Ishikawa (cell line): ENCODE measurements around the gene EXT2.

Source experiments
- CEBPB ChIP-seq: IDR thresholded peaks from 2 replicates; pipeline ENCODE4 v1.6.1; 2012
- CREB1 ChIP-seq: IDR thresholded peaks from 2 replicates; pipeline ENCODE4 v1.6.1; 2012; ENCODE audit warnings: low read depth
- EGR1 ChIP-seq: IDR thresholded peaks from 2 replicates; pipeline ENCODE4 v1.6.1; 2012
- EP300 ChIP-seq: IDR thresholded peaks from 2 replicates; pipeline ENCODE4 v1.6.1; 2012; ENCODE audit warnings: borderline replicate concordance
- FOXM1 ChIP-seq: IDR thresholded peaks from 2 replicates; pipeline ENCODE4 v1.6.1; 2012; ENCODE audit warnings: low read depth, borderline replicate concordance
- NFIC ChIP-seq: IDR thresholded peaks from 2 replicates; pipeline ENCODE4 v1.6.1; 2012
- RAD21 ChIP-seq: IDR thresholded peaks from 2 replicates; pipeline ENCODE4 v1.6.1; 2012; ENCODE audit warnings: low read depth
- TAF1 ChIP-seq: IDR thresholded peaks from 2 replicates; pipeline ENCODE4 v1.6.1; 2012; ENCODE audit warnings: low read depth, mild to moderate bottlenecking
- TCF12 ChIP-seq: IDR thresholded peaks from 2 replicates; pipeline ENCODE4 v1.6.1; 2012; ENCODE audit warnings: low read depth
- TEAD4 ChIP-seq: IDR thresholded peaks from 2 replicates; pipeline ENCODE4 v1.6.1; 2012
- USF1 ChIP-seq: IDR thresholded peaks from 2 replicates; pipeline ENCODE4 v1.6.1; 2012
- YY1 ChIP-seq: IDR thresholded peaks from 2 replicates; pipeline ENCODE4 v1.6.1; 2012; ENCODE audit warnings: low read depth
- ZBTB7A ChIP-seq: IDR thresholded peaks from 2 replicates; pipeline ENCODE4 v1.6.1; 2012; ENCODE audit warnings: low read depth
- TF ChIP-seq, protein P1 (sequence below): IDR thresholded peaks from 2 replicates; pipeline ENCODE4 v1.6.1; 2012; ENCODE audit warnings: low read depth, mild to moderate bottlenecking
- TF ChIP-seq, protein P2 (sequence below): IDR thresholded peaks from 2 replicates; pipeline ENCODE4 v1.6.1; 2012

The EXT2 gene

GRCh38 chr11:44108260-44108659 is 12.8 kb downstream of the EXT2 start:
- TF ChIP-seq EGR1 (no peak), CEBPB (no peak), TCF12 (no peak), ZBTB7A (no peak), TEAD4 (no peak), CREB1 (no peak), USF1 (no peak), EP300 (no peak), RAD21 (no peak), NFIC (no peak), TAF1 (no peak), YY1 (no peak), FOXM1 (no peak)
- TF ChIP-seq, protein P1, sequence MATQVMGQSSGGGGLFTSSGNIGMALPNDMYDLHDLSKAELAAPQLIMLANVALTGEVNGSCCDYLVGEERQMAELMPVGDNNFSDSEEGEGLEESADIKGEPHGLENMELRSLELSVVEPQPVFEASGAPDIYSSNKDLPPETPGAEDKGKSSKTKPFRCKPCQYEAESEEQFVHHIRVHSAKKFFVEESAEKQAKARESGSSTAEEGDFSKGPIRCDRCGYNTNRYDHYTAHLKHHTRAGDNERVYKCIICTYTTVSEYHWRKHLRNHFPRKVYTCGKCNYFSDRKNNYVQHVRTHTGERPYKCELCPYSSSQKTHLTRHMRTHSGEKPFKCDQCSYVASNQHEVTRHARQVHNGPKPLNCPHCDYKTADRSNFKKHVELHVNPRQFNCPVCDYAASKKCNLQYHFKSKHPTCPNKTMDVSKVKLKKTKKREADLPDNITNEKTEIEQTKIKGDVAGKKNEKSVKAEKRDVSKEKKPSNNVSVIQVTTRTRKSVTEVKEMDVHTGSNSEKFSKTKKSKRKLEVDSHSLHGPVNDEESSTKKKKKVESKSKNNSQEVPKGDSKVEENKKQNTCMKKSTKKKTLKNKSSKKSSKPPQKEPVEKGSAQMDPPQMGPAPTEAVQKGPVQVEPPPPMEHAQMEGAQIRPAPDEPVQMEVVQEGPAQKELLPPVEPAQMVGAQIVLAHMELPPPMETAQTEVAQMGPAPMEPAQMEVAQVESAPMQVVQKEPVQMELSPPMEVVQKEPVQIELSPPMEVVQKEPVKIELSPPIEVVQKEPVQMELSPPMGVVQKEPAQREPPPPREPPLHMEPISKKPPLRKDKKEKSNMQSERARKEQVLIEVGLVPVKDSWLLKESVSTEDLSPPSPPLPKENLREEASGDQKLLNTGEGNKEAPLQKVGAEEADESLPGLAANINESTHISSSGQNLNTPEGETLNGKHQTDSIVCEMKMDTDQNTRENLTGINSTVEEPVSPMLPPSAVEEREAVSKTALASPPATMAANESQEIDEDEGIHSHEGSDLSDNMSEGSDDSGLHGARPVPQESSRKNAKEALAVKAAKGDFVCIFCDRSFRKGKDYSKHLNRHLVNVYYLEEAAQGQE: no peak
- TF ChIP-seq, protein P2, sequence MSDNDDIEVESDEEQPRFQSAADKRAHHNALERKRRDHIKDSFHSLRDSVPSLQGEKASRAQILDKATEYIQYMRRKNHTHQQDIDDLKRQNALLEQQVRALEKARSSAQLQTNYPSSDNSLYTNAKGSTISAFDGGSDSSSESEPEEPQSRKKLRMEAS: no peak

GRCh38 chr11:44110231-44110679 is 14.8 kb downstream of the EXT2 start:
- TF ChIP-seq EP300 (no peak), RAD21 (peak; percentile 79)

DNA sequence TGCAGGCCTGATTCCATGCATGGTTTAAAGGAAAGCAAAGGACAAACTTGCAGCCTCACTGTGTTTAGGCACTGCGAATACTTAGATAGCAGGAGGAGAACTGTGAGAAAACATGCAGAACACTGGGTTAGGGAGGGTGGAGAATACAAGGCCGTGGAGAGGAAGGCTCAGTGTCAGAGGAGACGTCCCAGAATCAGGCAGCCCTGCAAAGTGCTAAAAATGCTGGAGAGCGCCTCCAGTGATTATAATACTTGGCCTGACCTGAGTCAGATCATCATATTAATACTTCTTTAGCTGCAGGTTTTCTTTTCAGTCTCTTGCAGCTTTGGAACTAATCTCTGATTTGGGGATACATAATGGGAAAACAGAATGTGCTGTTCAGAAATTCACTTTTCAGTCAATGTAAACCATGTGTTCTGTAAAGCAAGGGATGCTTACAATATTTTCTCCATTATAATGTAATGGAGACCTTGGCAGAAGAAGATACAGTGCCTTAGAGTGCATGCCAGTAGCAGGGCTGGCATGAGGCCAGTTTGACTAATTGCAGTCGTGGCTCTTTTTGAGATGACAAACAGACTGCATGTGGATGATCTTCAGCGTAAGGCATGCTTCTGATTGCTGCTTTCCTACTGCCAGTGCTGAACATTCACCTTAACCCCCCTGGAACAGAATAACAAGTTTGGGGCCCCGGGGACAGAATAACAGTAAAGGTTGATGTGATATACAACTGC is 16.8 kb downstream of the EXT2 start:
- TF ChIP-seq EGR1 (no peak), CREB1 (no peak), YY1 (no peak), FOXM1 (no peak), NFIC (peak; percentile 23; the same call in 1 of the 2 replicates), RAD21 (no peak), TEAD4 (no peak)
- TF ChIP-seq, protein P1: peak; percentile 50; the same call in 1 of the 2 replicates
- TF ChIP-seq, protein P2: no peak

DNA sequence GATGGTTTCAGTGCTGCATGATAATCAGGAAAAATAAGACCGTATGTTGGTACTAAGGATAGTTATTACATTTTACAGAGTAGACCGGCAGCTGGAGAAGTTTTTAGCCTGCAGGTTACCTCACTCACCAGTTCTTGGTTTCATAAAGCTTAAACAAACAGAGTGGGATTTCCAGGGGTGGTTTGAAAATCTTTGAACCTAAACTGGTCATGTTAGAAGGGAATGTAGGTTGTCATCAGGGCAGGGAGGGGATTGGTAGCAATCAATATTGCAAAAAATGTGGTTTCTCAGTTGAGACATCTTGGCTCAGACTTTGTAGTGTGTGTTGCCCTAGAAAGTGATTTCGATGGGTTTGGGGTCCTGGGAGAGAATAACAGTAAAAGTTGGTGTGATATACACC is 17.5 kb downstream of the EXT2 start:
- TF ChIP-seq TAF1 (no peak), CEBPB (no peak), RAD21 (no peak), YY1 (no peak), CREB1 (no peak), USF1 (no peak), TCF12 (no peak), FOXM1 (no peak), ZBTB7A (no peak), EGR1 (no peak)
- TF ChIP-seq, protein P1: no peak

GRCh38 chr11:44113572-44113971 is 18.1 kb downstream of the EXT2 start:
- no peak for TF ChIP-seq ZBTB7A
- TF ChIP-seq TCF12: no peak
- TF ChIP-seq TAF1: no peak
- no peak for TF ChIP-seq EGR1
- no peak for TF ChIP-seq YY1
- TF ChIP-seq USF1: no peak
- TF ChIP-seq NFIC: no peak
- TF ChIP-seq EP300: no peak
- TF ChIP-seq, protein P2: no peak
- TF ChIP-seq CREB1: no peak
